MCF 10A (cell line): ENCODE results near the gene LIX1L. TPM values are rescaled to one million over a fixed set of nuclear protein-coding genes. Genes with fewer than 3 reads are reported as not detected.
A peak's percentile ranks its signal among the peaks of the same experiment; 100 is the strongest.

Source experiments
- BruUV-seq: library from RNA; stranded (reverse); fragments of 400-500 nt; replicated peaks from 2 replicates; lab custom pipeline; 2021; lab: Mats Ljungman, UMichigan
- CTCF ChIA-PET: fragments of 300-600 bp; sonication (Branson Sonifier 250); formaldehyde crosslinking; extraction: SDS; loops from one replicate; lab custom pipeline; 2021; ENCODE audit warnings: antibody characterized with exemption, inconsistent platforms; lab: Yijun Ruan, JAX
- POLR2A ChIA-PET: fragments of 300-600, 350-650 bp; sonication (Branson Sonifier 250); formaldehyde crosslinking; extraction: SDS; loops from one replicate; lab custom pipeline; 2020; ENCODE audit warnings: antibody characterized with exemption, inconsistent platforms; lab: Yijun Ruan, JAX
- DNase-seq: peaks from one replicate; pipeline ENCODE4 v3.0.0-alpha.2; 2018; ENCODE audit not compliant: unreplicated experiment
- H3K27ac Mint-ChIP-seq: one replicate; pipeline ENCODE4 v1.8.0; 2022; ENCODE audit warnings: mild to moderate bottlenecking, low read depth, mixed read lengths; ENCODE audit not compliant: unreplicated experiment
- H3K27me3 Mint-ChIP-seq: one replicate; pipeline ENCODE4 v1.8.0; 2022; ENCODE audit warnings: mixed read lengths; ENCODE audit not compliant: insufficient read depth, unreplicated experiment
- H3K36me3 Mint-ChIP-seq: one replicate; pipeline ENCODE4 v1.8.0; 2022; ENCODE audit warnings: mild to moderate bottlenecking, moderate library complexity, mixed read lengths; ENCODE audit not compliant: insufficient read depth, unreplicated experiment
- H3K4me1 Mint-ChIP-seq: one replicate; pipeline ENCODE4 v1.8.0; 2022; ENCODE audit warnings: mixed read lengths; ENCODE audit not compliant: insufficient read depth, unreplicated experiment
- H3K4me3 Mint-ChIP-seq: one replicate; pipeline ENCODE4 v1.8.0; 2022; ENCODE audit warnings: mild to moderate bottlenecking, moderate library complexity, mixed read lengths; ENCODE audit not compliant: unreplicated experiment
- H3K9me3 Mint-ChIP-seq: one replicate; pipeline ENCODE4 v1.8.0; 2022; ENCODE audit warnings: mixed read lengths; ENCODE audit not compliant: unreplicated experiment
- intact Hi-C: fragments of 100-400 bp; cut with micrococcal nuclease; formaldehyde crosslinking; loops from 2 replicates; pipeline ENCODE4 v1.14.1; 2022
- total RNA-seq: library from RNA; stranded (reverse); gene quantifications from 2 replicates; pipeline ENCODE4 v1.2.3, GENCODE V29; 2022
- TF ChIP-seq, protein P1 (sequence below): fragments of 200-600 bp; IDR thresholded peaks from one replicate; pipeline ENCODE4 v1.8.0; 2022; ENCODE audit warnings: antibody characterized with exemption, mild to moderate bottlenecking; ENCODE audit not compliant: unreplicated experiment

LIX1L gene
- total RNA-seq, 1 experiment from 2014 or later, result 42.1 TPM

DNA sequence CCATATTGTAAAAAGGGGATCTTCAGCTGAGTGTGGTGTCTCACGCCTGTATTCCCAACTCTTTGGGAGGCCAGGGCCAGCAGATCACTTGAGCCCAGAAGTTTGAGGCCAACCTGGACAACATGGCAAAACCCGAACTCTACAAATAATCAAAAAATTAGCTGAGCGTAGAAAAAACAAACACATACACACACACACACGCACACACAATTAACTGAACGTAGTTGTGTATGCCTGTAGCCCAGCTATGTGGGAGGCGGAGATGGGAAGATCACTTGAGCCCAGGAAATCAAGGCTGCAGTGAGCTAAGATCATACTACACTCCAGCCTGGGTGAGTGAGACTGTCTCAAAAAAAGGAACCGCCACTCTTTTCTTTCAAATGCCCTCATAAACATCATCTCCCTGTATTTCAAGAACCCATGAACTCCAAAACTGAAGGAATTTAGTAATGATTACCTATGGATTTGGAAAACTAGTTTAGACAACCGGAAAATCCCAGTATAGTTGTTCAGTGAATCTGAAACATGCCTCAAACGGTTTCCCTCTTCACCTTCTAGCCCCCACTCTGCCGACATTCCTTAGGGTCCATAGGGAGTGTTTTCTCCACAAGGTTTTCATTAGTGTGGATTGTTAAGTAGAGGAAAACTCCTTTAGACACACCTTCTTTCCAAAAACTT lies 34.1 kb upstream of the LIX1L start:
- no TSS peak for BruUV-seq
- POLR2A ChIA-PET, result interaction anchor here (0.7 to 28.8 kb wide), 12 partner anchors 5 to 168 kb away, joined by 3 to 1309 read pairs (median 17); partner anchors contain the start of genes ANKRD34A, LIX1L, PEX11B and POLR3C
- CTCF ChIA-PET, result interaction anchor here (0.8 to 24.2 kb wide), 9 partner anchors 10 to 147 kb away, joined by 3 to 773 read pairs (median 6); partner anchors contain the start of genes ANKRD34A, HJV, ITGA10 and LIX1L
- Mint-ChIP-seq H3K27ac (peak overlapping the region; percentile 95), H3K4me1 (peaks cover 15% of the 10 kb centered on the region), H3K27me3 (no peaks in the 10 kb centered on the region), H3K4me3 (peak overlapping the region; percentile 89), H3K9me3 (no peaks in the 10 kb centered on the region), H3K36me3 (peaks cover 79% of the 10 kb centered on the region)
- TF ChIP-seq, protein P1, sequence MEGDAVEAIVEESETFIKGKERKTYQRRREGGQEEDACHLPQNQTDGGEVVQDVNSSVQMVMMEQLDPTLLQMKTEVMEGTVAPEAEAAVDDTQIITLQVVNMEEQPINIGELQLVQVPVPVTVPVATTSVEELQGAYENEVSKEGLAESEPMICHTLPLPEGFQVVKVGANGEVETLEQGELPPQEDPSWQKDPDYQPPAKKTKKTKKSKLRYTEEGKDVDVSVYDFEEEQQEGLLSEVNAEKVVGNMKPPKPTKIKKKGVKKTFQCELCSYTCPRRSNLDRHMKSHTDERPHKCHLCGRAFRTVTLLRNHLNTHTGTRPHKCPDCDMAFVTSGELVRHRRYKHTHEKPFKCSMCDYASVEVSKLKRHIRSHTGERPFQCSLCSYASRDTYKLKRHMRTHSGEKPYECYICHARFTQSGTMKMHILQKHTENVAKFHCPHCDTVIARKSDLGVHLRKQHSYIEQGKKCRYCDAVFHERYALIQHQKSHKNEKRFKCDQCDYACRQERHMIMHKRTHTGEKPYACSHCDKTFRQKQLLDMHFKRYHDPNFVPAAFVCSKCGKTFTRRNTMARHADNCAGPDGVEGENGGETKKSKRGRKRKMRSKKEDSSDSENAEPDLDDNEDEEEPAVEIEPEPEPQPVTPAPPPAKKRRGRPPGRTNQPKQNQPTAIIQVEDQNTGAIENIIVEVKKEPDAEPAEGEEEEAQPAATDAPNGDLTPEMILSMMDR, result no peak
- intact Hi-C loops, result no loop called here
- DNase-seq, result no peak

DNA sequence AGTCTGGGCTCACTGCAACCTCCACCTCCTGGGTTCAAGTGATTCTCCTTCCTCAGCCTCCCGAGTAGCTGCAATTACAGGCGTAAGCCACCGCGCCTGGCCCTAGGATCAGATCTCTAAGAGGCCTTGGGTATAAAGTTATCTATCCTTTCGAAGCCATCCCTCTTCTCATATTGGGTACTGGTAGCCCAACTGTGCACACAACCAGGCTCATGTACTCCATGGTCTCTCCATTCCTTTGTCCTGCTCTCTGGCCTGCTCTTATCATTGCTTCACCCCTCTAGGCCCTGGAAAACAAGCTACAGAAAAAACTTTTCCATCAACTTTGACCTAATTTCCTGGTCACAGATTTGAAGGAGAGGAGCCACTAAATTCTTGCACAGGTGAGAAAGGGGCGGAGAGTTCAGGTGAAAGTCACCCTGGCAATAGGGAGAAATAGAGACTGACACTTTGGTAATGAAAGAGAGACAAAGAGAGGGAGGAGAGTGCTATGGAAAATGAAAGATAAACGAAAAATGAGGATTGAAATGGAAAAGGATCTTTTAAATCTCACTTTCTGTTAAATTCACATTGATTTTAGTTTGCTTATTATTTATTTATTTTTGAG lies 32.5 kb upstream of the LIX1L start:
- ChIA-PET POLR2A (interaction anchor here (0.6 to 28.8 kb wide), 13 partner anchors 4 to 166 kb away, joined by 3 to 1309 read pairs (median 7); partner anchors contain the start of genes ANKRD34A, LIX1L, PIAS3 and POLR3C), CTCF (interaction anchor here (0.7 to 24.2 kb wide), 7 partner anchors 12 to 145 kb away, joined by 3 to 773 read pairs (median 6); partner anchors contain the start of genes ANKRD34A, HJV, LIX1L and NUDT17)
- no TSS peak for BruUV-seq
- H3K4me1 Mint-ChIP-seq, result peaks cover 26% of the 10 kb centered on the region
- H3K4me3 Mint-ChIP-seq, result peak overlapping the region; percentile 11
- H3K27me3 Mint-ChIP-seq, result no peaks in the 10 kb centered on the region
- peaks cover 72% of the 10 kb centered on the region for H3K36me3 Mint-ChIP-seq
- H3K27ac Mint-ChIP-seq, result peak overlapping the region; percentile 95
- no peaks in the 10 kb centered on the region for H3K9me3 Mint-ChIP-seq
- peak; percentile 50 for DNase-seq
- intact Hi-C loops, result no loop called here
- TF ChIP-seq, protein P1, result no peak

DNA sequence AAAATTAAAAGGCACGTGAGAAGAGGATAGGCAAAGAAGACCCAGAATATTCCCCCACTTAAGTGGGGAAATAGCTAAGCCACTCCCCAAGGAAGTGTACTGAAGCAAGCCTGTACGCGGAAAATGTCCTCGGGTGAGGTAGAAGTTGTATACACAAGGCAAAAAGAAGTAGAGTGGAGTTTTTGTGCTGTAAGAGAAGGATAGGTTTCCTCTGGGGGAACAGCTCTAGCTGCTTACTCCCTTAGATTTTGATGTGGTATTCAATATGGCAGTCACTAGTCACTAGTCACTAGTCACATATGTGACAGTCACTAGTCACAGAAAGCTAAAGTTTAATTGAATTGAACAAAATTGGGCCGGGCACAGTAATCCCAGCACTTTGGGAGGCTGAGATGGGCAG lies 31.0 kb upstream of the LIX1L start:
- no peak overlapping the region for H3K27ac Mint-ChIP-seq
- no peaks in the 10 kb centered on the region for H3K9me3 Mint-ChIP-seq
- no peak overlapping the region for H3K4me3 Mint-ChIP-seq
- DNase-seq, result no peak
- ChIA-PET CTCF (interaction anchor here (0.7 to 24.2 kb wide), 6 partner anchors 9 to 96 kb away, joined by 3 to 773 read pairs (median 4); partner anchors contain the start of gene HJV), POLR2A (interaction anchor here (0.7 to 28.8 kb wide), 8 partner anchors 2 to 97 kb away, joined by 3 to 1309 read pairs (median 4); partner anchors contain the start of genes ANKRD34A, POLR3GL and TXNIP)
- intact Hi-C loops, result no loop called here
- TF ChIP-seq, protein P1, result no peak
- BruUV-seq, result no TSS peak
- peaks cover 57% of the 10 kb centered on the region for H3K36me3 Mint-ChIP-seq
- H3K4me1 Mint-ChIP-seq, result peaks cover 38% of the 10 kb centered on the region
- no peaks in the 10 kb centered on the region for H3K27me3 Mint-ChIP-seq

DNA sequence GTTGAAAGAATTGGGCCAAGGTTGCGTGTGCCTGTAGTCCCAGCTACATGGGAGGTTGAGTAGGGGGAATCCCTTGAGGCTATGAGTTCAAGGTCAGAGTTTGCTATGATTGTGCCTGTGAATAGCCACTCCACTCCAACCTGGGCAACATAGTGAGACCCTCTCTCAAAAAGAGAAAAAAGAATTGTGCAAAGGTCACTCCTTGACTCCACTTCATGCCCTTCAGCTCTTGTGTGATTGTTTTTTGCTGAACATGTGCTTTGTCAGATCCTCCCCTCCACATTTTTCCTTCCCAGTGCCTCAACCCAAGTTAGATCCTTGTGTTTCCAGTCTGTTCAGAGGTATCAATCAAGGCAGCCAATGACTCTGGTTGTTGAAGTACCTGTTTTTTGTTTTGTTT lies 30.1 kb upstream of the LIX1L start:
- intact Hi-C loops, result no loop called here
- TF ChIP-seq, protein P1, result no peak
- no peak overlapping the region for H3K4me3 Mint-ChIP-seq
- no TSS peak for BruUV-seq
- peaks cover 46% of the 10 kb centered on the region for H3K4me1 Mint-ChIP-seq
- no peaks in the 10 kb centered on the region for H3K9me3 Mint-ChIP-seq
- no peaks in the 10 kb centered on the region for H3K27me3 Mint-ChIP-seq
- DNase-seq, result no peak
- POLR2A ChIA-PET, result interaction anchor here (0.9 to 28.8 kb wide), 7 partner anchors 1 to 96 kb away, joined by 3 to 1309 read pairs (median 4); partner anchors contain the start of genes ANKRD34A, POLR3GL and TXNIP
- CTCF ChIA-PET, result interaction anchor here (1.2 to 24.2 kb wide), 5 partner anchors 10 to 96 kb away, joined by 3 to 773 read pairs (median 5); partner anchors contain the start of gene HJV
- peak overlapping the region; percentile 7 for H3K27ac Mint-ChIP-seq
- peaks cover 48% of the 10 kb centered on the region for H3K36me3 Mint-ChIP-seq
